Keratinocyte (primary cell): ENCODE measurements around the gene MEF2B. TPM values are rescaled to one million over a fixed set of nuclear protein-coding genes. Genes with fewer than 3 reads are reported as not detected.
A peak's percentile ranks its signal among the peaks of the same experiment; 100 is the strongest.

Experiments used
- DNase-seq: peaks from one replicate; pipeline ENCODE4 v3.0.0-alpha.2; 2011; ENCODE audit warnings: low read depth, missing footprints, low spot score
- FAIRE-seq: peaks from 2 replicates; lab custom pipeline; 2011; peaks lifted over from hg19 to GRCh38; lab: Jason Lieb, UNC
- H2AFZ ChIP-seq: 2 replicates; pipeline ENCODE4 v1.6.0; 2012; ENCODE audit warnings: low read length, control low read depth, inconsistent platforms; ENCODE audit not compliant: control insufficient read depth
- H3K27ac ChIP-seq: 2 replicates; pipeline ENCODE4 v1.5.1; 2011; ENCODE audit warnings: low read length; ENCODE audit not compliant: control insufficient read depth, insufficient read depth
- H3K27me3 ChIP-seq: 3 replicates; pipeline ENCODE4 v1.6.0; 2011; ENCODE audit warnings: low read length; ENCODE audit not compliant: control insufficient read depth, insufficient read depth; ENCODE audit errors: extremely low read depth
- H3K36me3 ChIP-seq, 2 experiments: 2 replicates in 1 of 2; 3 replicates in 1 of 2; pipeline ENCODE4 v1.5.1; 2011; ENCODE audit warnings: low read length in 2 of 2, mild to moderate bottlenecking in 1 of 2; ENCODE audit not compliant: control insufficient read depth in 2 of 2, insufficient read depth in 2 of 2; ENCODE audit errors: extremely low read depth in 1 of 2
- H3K4me1 ChIP-seq: 3 replicates; pipeline ENCODE4 v1.5.1; 2011; ENCODE audit warnings: low read length; ENCODE audit not compliant: control insufficient read depth, insufficient read depth; ENCODE audit errors: extremely low read depth
- H3K4me2 ChIP-seq: 3 replicates; pipeline ENCODE4 v1.6.0; 2011; ENCODE audit warnings: low read depth, low read length; ENCODE audit not compliant: control insufficient read depth, insufficient read depth; ENCODE audit errors: extremely low read depth
- H3K4me3 ChIP-seq, 3 experiments: fragments of 200-600 bp in 1 of 3; sonication (generic) in 1 of 3; 2 replicates in 2 of 3; 3 replicates in 1 of 3; pipeline ENCODE4 v1.5.1; 2011 to 2016; ENCODE audit warnings: low read length in 3 of 3, mild to moderate bottlenecking in 3 of 3, control low read depth in 2 of 3, inconsistent platforms in 1 of 3, low read depth in 1 of 3, mixed read lengths in 1 of 3, mixed run types in 1 of 3, moderate library complexity in 1 of 3; ENCODE audit not compliant: control insufficient read depth in 2 of 3, insufficient read depth in 2 of 3; ENCODE audit errors: extremely low read depth in 1 of 3
- H3K79me2 ChIP-seq: 2 replicates; pipeline ENCODE4 v1.6.0; 2012; ENCODE audit warnings: low read length; ENCODE audit not compliant: control insufficient read depth, insufficient read depth
- H3K9ac ChIP-seq: 3 replicates; pipeline ENCODE4 v1.6.0; 2011; ENCODE audit warnings: low read length; ENCODE audit not compliant: control insufficient read depth, insufficient read depth; ENCODE audit errors: extremely low read depth
- H3K9me1 ChIP-seq: 3 replicates; pipeline ENCODE4 v1.6.0; 2011; ENCODE audit warnings: low read length; ENCODE audit not compliant: control insufficient read depth, insufficient read depth; ENCODE audit errors: extremely low read depth
- H3K9me3 ChIP-seq: 2 replicates; pipeline ENCODE4 v1.5.1; 2012; ENCODE audit warnings: low read depth, low read length; ENCODE audit not compliant: control insufficient read depth
- H4K20me1 ChIP-seq: 3 replicates; pipeline ENCODE4 v1.6.0; 2011; ENCODE audit warnings: low read length; ENCODE audit not compliant: control insufficient read depth, insufficient read depth; ENCODE audit errors: extremely low read depth
- CTCF ChIP-seq, 3 experiments: IDR thresholded peaks in 1 of 3; conservative IDR thresholded peaks in 1 of 3; optimal IDR thresholded peaks in 1 of 3; 2 replicates in 2 of 3; 3 replicates in 1 of 3; pipeline versions ENCODE3 to v1.5.1; 2011; ENCODE audit warnings: low read length in 3 of 3, mild to moderate bottlenecking in 3 of 3, moderate library complexity in 2 of 3, control low read depth in 1 of 3, inconsistent platforms in 1 of 3; ENCODE audit not compliant: insufficient read depth in 2 of 3; ENCODE audit errors: extremely low read depth in 1 of 3
- EZH2 ChIP-seq: IDR thresholded peaks from one replicate; pipeline ENCODE4 v1.6.1; 2012; ENCODE audit warnings: inconsistent platforms, mild to moderate bottlenecking, low read length, moderate library complexity
- dilution Hi-C: fragments of 300-500 bp; cut with MboI; formaldehyde crosslinking; loops from one replicate; pipeline ENCODE4 v1.7.0; 2020; ENCODE audit warnings: low sequenced_read_pairs; ENCODE audit not compliant: extremely low pct_ligation_motif_present
- polyA plus RNA-seq, 5 experiments: library from polyadenylated mRNA; depleted of rRNA in 3 of 5; stranded (reverse) in 3 of 5; stranded (forward) in 1 of 5; unstranded in 1 of 5; fragments of >200 nt; gene quantifications; 1 replicate in 1 of 5; 2 replicates in 3 of 5; 3 replicates in 1 of 5; pipeline versions ENCODE4 v1.2.1 to v1.2.3, GENCODE V29; 2011 to 2012; ENCODE audit warnings: missing spikeins in 2 of 5, low read depth in 1 of 5, low replicate concordance in 1 of 5

MEF2B gene
- polyA plus RNA-seq, 1 donor (not counting 4 experiments of a cell fraction or from before 2014, with no cell fraction given), result 0.05 TPM

DNA sequence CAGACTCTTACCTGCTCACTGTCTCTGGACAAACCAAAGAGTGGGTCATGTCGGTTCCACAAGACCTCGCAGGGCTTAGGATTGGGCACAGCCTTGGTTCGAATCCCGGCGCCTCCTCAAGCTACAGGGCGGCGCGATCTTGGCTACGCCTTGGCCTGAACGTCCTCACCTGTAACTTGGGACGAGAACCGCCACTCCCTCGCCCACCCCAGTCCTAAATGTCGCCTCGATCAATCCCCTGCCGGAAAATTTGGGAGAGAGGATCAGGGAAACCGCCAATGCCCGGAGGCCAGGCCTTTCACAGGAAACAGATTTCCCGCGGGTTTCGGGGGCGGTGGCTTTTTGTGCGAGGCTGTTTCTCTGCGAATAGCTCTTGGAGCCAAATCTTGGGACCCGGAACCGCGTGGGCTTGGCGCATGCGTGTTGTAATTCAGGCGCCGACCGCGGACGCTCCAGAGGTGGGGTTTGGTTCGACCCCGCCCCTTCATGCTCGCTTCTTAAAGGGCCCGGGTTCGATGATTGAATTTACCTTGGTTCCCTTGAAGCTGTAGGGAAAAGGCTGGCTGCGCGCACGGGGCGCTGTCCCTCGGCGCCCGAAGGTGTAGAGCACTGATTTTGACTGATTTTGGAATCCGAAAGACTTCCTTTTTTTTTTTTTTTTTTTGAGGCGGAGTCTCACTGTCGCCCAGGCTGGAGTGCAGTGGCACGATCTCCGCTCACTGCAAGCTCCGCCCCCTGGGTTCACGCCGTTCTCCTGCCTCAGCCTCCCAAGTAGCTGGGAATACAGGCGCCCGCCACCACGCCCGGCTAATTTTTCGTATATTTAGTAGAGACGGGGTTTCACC, 33.2 kb upstream of the MEF2B start, which contains the start of gene NR2C2AP:
TSS of gene NR2C2AP (minus strand) at position 403 of the 845 bp plus-strand sequence. CDS start at position 49, 354 bp downstream.
- Histone ChIP-seq H3K36me3 (peaks cover 11 to 17% of the 10 kb centered on the region in 2 experiments), H3K4me3 (peak within 1 kb of the TSS; percentile 62 to 87 (median 85)), H3K27ac (peak within 1 kb of the TSS; percentile 82), H3K27me3 (no peaks in the 10 kb centered on the region), H3K79me2 (peaks cover 13% of the 10 kb centered on the region), H2AFZ (peak within 1 kb of the TSS; percentile 65), H3K9me1 (no peaks in the 10 kb centered on the region), H3K9me3 (no peaks in the 10 kb centered on the region), H3K9ac (peak within 1 kb of the TSS; percentile 90), H4K20me1 (no peaks in the 10 kb centered on the region), H3K4me1 (peaks cover 8% of the 10 kb centered on the region), H3K4me2 (peak within 1 kb of the TSS; percentile 92)
- dilution Hi-C loops, result no loop called here
- peak; percentile 75 for FAIRE-seq
- peak; percentile 54 for DNase-seq
- no peak for TF ChIP-seq CTCF (optimal IDR thresholded peaks at IDR 0.05 in 1 of 3, IDR thresholded peaks at IDR 0.05 in 1 of 3, conservative IDR thresholded peaks at IDR 0.05 in 1 of 3; ENCODE audit: extremely low read depth in 1 of 3, insufficient read depth in 2 of 3, low read length in 3 of 3)
- TF ChIP-seq EZH2, result no peak

DNA sequence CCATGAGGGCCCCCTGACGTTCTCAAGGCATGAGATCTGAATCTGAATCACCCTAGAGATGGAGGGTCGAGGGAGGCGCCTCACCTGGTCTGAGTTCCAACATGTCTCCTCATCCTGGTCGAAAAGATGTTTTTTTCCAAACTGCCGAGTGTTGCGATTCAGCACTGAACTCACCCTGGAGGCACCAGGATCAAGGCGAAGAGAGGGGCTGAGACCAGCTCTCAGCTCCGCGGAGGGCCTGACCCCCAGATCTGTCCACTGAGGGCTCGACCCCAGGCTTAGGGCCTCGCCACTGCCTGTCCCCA, 32.6 kb upstream of the MEF2B start:
- dilution Hi-C loops, result no loop called here
- Histone ChIP-seq H3K79me2 (peaks cover 13% of the 10 kb centered on the region), H3K27me3 (no peaks in the 10 kb centered on the region), H3K9me3 (no peaks in the 10 kb centered on the region), H3K4me3 (peak overlapping the region; percentile 62 to 87 (median 85)), H3K36me3 (peaks cover 17% of the 10 kb centered on the region in 2 experiments), H3K9me1 (no peaks in the 10 kb centered on the region), H3K27ac (peak overlapping the region; percentile 82), H3K4me2 (peak overlapping the region; percentile 92), H3K4me1 (peaks cover 8% of the 10 kb centered on the region), H4K20me1 (no peaks in the 10 kb centered on the region), H2AFZ (peak overlapping the region; percentile 27), H3K9ac (peak overlapping the region; percentile 90)
- no peak for DNase-seq
- TF ChIP-seq CTCF (optimal IDR thresholded peaks at IDR 0.05 in 1 of 3, IDR thresholded peaks at IDR 0.05 in 1 of 3, conservative IDR thresholded peaks at IDR 0.05 in 1 of 3; ENCODE audit: extremely low read depth in 1 of 3, insufficient read depth in 2 of 3, low read length in 3 of 3) (no peak), EZH2 (no peak)
- peak; percentile 29 for FAIRE-seq
